Duodenal mucosa (tissue), 2 donors: ENCODE measurements around the gene COQ8A.
"Not testable (repeated sequence)": the region's sequence is repeated elsewhere in the genome, so short reads cannot be mapped to it uniquely, and the experiment has no call there.

Experiments used
- H3K27ac ChIP-seq: one replicate; pipeline ENCODE4 v1.7.0; 2013; ENCODE audit warnings: low read depth, low read length
- H3K27me3 ChIP-seq, 2 donors: one replicate each; pipeline ENCODE4 v1.7.0; 2013; ENCODE audit warnings: low read length in 2 of 2, control low read depth in 1 of 2; ENCODE audit not compliant: insufficient read depth in 2 of 2, control insufficient read depth in 1 of 2
- H3K36me3 ChIP-seq, 2 donors: one replicate each; pipeline ENCODE4 v1.7.0; 2013; ENCODE audit warnings: low read length in 2 of 2, control low read depth in 1 of 2; ENCODE audit not compliant: insufficient read depth in 2 of 2, control insufficient read depth in 1 of 2
- H3K4me1 ChIP-seq, 2 donors: one replicate each; pipeline ENCODE4 v1.7.0; 2013; ENCODE audit warnings: low read length in 2 of 2, control low read depth in 1 of 2; ENCODE audit not compliant: insufficient read depth in 2 of 2, control insufficient read depth in 1 of 2
- H3K4me3 ChIP-seq, 2 donors: one replicate each; pipeline ENCODE4 v1.7.0; 2013; ENCODE audit warnings: low read length in 2 of 2, low read depth in 1 of 2
- H3K9ac ChIP-seq, 2 donors: one replicate each; pipeline ENCODE4 v1.7.0; 2013; ENCODE audit warnings: low read length in 2 of 2, low read depth in 1 of 2
- H3K9me3 ChIP-seq, 2 donors: one replicate each; pipeline ENCODE4 v1.7.0; 2013; ENCODE audit warnings: low read length in 2 of 2, control low read depth in 1 of 2; ENCODE audit not compliant: control insufficient read depth in 1 of 2

Gene COQ8A

GRCh38 chr1:226919995-226920394 lies 20.1 kb upstream of the COQ8A start:
- no peaks in the 10 kb centered on the region for H3K9me3 ChIP-seq
- H3K9ac ChIP-seq: no peak overlapping the region
- no peaks in the 10 kb centered on the region for H3K27me3 ChIP-seq
- H3K27ac ChIP-seq: no peak overlapping the region
- H3K4me1 ChIP-seq: peaks cover 5 to 6% of the 10 kb centered on the region in 2 donors
- H3K36me3 ChIP-seq: no peaks in the 10 kb centered on the region
- no peak overlapping the region for H3K4me3 ChIP-seq

DNA sequence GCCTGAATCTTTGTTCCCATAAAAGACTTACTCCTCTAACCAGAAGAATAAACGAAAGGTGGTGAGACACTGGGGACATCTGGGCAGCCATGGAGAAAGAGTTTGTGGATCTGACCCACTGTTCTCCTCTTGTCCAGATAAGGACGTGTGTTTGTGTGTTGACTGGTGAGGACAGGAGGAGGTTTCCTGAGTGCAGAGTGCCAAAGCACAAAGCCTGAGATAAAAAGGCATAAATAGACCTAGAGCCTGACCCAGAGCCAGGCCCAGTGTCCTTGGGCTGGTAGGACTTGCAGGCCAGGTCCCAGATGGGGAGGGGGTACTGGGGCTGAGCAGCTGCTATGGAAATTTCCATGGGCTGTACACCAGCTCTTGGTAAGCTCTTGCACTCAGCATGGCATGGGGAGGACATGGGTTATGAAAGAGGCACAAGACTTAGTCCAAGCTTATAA lies 19.6 kb upstream of the COQ8A start:
- Histone ChIP-seq H3K4me3 (no peak overlapping the region), H3K36me3 (no peaks in the 10 kb centered on the region), H3K9ac (no peak overlapping the region), H3K9me3 (no peaks in the 10 kb centered on the region), H3K27me3 (no peaks in the 10 kb centered on the region), H3K27ac (no peak overlapping the region), H3K4me1 (peaks cover under 1 to 1% of the 10 kb centered on the region in 2 donors)

- H3K4me1 ChIP-seq: no peaks in the 10 kb centered on the region
- no peak overlapping the region for H3K9ac ChIP-seq
- H3K27me3 ChIP-seq: no peaks in the 10 kb centered on the region
- H3K36me3 ChIP-seq: no peaks in the 10 kb centered on the region
- no peaks in the 10 kb centered on the region for H3K9me3 ChIP-seq
- H3K27ac ChIP-seq: no peak overlapping the region
- no peak overlapping the region for H3K4me3 ChIP-seq
Measured at GRCh38 chr1:226921504-226921903, 18.6 kb upstream of the COQ8A start.

DNA sequence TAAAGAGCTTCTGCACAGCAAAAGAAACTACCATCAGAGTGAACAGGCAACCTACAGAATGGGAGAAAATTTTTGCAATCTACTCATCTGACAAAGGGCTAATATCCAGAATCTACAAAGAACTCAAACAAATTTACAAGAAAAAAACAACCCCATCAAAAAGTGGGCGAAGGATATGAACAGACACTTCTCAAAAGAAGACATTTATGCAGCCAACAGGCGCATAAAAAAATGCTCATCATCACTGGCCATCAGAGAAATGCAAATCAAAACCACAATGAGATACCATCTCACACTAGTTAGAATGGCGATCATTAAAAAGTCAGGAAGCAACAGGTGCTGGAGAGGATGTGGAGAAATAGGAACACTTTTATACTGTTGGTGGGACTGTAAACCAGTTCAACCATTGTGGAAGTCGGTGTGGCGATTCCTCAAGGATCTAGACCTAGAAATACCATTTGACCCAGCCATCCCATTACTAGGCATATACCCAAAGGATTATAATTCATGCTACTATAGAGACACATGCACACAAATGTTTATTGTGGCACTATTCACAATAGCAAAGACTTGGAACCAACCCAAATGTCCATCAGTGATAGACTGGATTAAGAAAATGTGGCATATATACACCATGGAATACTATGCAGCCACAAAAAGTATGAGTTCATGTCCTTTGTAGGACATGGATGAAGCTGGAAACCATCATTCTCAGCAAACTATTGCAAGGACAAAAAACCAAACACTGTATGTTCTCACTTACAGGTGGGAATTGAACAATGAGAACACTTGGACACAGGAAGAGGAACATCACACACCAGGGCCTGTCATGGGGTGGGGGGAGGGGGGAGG lies 10.6 kb upstream of the COQ8A start:
- H3K4me1 ChIP-seq, H3K9ac ChIP-seq, H3K27me3 ChIP-seq, H3K27ac ChIP-seq, H3K9me3 ChIP-seq, H3K4me3 ChIP-seq, H3K36me3 ChIP-seq: not testable (repeated sequence)

DNA sequence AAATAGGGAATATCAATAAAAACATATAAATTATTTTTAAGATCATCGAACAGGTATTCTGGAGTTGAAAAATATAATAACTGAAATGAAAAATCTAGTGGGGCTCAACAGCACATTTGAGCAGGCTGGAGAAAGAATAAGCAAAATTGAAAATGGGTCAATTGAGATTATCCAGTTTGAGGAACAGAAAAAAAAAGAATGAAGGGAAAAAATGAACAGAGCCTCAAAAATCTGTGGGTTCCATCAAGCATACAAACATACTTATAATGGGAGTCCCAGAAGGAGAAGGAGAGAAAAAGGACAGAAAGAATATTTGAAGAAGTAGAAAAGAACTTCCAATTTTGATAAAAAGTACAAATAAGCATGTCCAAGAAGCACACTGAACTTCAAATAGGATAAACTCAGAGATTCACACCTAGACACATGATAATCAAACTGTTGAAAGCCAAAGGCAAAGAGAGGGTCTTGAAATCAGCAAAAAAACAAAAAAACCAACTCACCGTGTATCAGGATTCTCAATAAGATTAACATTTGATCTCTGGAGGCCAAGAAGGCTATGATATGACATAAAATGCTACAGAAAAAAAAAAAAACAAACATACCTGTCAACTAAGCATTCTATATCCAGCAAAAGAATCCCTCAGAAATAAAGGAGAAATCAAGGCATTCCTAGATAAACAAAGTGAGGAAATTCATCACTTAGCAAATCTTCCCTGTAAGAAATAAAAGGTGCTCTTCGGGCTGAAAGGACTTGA lies 5.4 kb upstream of the COQ8A start:
- Histone ChIP-seq H3K4me3 (no peak overlapping the region), H3K9ac (no peak overlapping the region), H3K27me3 (no peaks in the 10 kb centered on the region), H3K36me3 (no peaks in the 10 kb centered on the region), H3K4me1 (peaks cover 7 to 13% of the 10 kb centered on the region in 2 donors), H3K27ac (no peak overlapping the region), H3K9me3 (peaks cover 8 to 14% of the 10 kb centered on the region in 2 donors)

DNA sequence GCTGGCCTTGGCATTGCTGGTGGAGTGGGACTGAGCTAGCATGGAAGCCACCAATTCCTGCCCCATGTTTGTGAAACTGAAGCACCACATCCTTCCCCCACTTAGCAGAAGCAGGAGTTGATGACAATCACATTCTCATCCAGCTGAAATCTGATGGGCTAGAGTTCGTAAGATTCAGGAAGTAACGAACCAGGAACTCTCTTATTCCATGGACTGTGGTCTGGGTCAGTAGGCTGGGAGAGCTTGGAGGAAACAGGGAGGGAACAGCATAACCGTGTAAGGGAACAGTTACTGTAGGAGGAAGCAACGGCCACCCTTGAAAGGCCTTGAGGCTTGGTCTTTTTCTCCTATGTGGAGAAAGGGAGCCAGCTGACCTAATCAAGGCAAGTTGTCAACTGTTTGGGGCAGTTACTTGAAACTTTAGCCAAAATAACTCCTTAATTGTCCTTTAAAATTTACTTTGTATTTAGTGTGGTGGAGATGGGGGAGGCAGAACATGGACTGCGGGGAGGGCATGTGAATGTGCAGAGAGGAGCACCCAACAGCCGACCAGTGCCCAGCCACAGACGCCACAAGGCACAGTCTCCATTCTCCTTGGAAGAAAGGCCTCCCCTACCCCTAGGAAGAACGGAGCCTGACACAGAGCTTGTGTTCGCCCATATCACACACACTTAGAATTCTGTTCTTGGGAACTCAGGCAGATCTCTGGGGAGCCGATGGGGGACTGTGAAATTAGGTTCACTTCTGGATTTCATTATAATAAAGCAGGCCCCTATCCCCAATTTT lies 2.0 kb upstream of the COQ8A start:
- H3K36me3 ChIP-seq: no peaks in the 10 kb centered on the region
- peaks cover 29 to 35% of the 10 kb centered on the region in 2 donors for H3K4me1 ChIP-seq
- peaks cover 8 to 14% of the 10 kb centered on the region in 2 donors for H3K9me3 ChIP-seq
- no peaks in the 10 kb centered on the region for H3K27me3 ChIP-seq
- no peak overlapping the region for H3K9ac ChIP-seq
- H3K4me3 ChIP-seq: peak overlapping the region in 1 of 2 donors; percentile 80
- H3K27ac ChIP-seq: no peak overlapping the region

GRCh38 chr1:226938903-226939437 lies 1.1 kb upstream of the COQ8A start:
- Histone ChIP-seq H3K36me3 (no peaks in the 10 kb centered on the region), H3K27ac (peak overlapping the region; percentile 97), H3K4me1 (peaks cover 38 to 43% of the 10 kb centered on the region in 2 donors), H3K9ac (peak overlapping the region; percentile 89 to 97), H3K9me3 (peaks cover 6 to 14% of the 10 kb centered on the region in 2 donors), H3K4me3 (peak overlapping the region; percentile 80 to 90), H3K27me3 (no peaks in the 10 kb centered on the region)

- Histone ChIP-seq H3K36me3 (no peaks in the 10 kb centered on the region), H3K27me3 (no peaks in the 10 kb centered on the region), H3K9me3 (peaks cover 3 to 10% of the 10 kb centered on the region in 2 donors), H3K27ac (peak overlapping the region; percentile 97), H3K9ac (peak overlapping the region; percentile 89 to 97), H3K4me3 (peak overlapping the region; percentile 80 to 90), H3K4me1 (peaks cover 43 to 48% of the 10 kb centered on the region in 2 donors)
Measured at GRCh38 chr1:226939438-226940028, 561 bp upstream of the COQ8A start.

- Histone ChIP-seq H3K4me3 (peak overlapping the region; percentile 83 to 95), H3K27me3 (no peaks in the 10 kb centered on the region), H3K27ac (no peak overlapping the region), H3K36me3 (no peaks in the 10 kb centered on the region), H3K9me3 (no peaks in the 10 kb centered on the region), H3K4me1 (peaks cover 55 to 60% of the 10 kb centered on the region in 2 donors), H3K9ac (peak overlapping the region; percentile 43 to 74)
Measured at GRCh38 chr1:226940806-226941067, 643 bp downstream of the COQ8A start.
